ENCODE data around the gene TMC5. TPM values are rescaled to one million over a fixed set of nuclear protein-coding genes. Genes with fewer than 3 reads are reported as not detected.

Gene TMC5
- total RNA-seq, 1 experiment from 2014 or later = 1.2 TPM

GRCh38 chr16:19481769-19482168 is 64.1 kb downstream of the TMC5 start:
- Mint-ChIP-seq H3K9me3 (peaks cover 4 to 9% of the 10 kb centered on the region in 2 experiments; a peak in 3 of 5 replicates), H3K4me1 (peaks cover 12 to 17% of the 10 kb centered on the region in 2 experiments), H3K27me3 (ENCODE audit: low read depth) (peaks cover 3% of the 10 kb centered on the region; the same call in 1 of the 2 replicates), H3K27ac (no peak overlapping the region), H3K36me3 (ENCODE audit: insufficient read depth in 1 of 3, low read depth in 3 of 3) (peaks cover 0 to 13% (median 10%) of the 10 kb centered on the region in 3 experiments), H3K4me3 (no peak overlapping the region)
- H3T11ph ChIP-seq (ENCODE audit: low read length) = no peak overlapping the region
- H3K23ac ChIP-seq (ENCODE audit: insufficient read length, low read depth, low read length) = no peak overlapping the region
- H3K27ac ChIP-seq (ENCODE audit: insufficient read length, low read depth, low read length) = no peak overlapping the region
- no peak overlapping the region for H4K8ac ChIP-seq (replicated peaks; ENCODE audit: insufficient read length, low read depth, low read length)
- H3K79me2 ChIP-seq (ENCODE audit: insufficient read depth, low read length) = no peaks in the 10 kb centered on the region
- no peak overlapping the region for H3K9ac ChIP-seq (ENCODE audit: extremely low read depth, insufficient read length, low read length)
- H4K5ac ChIP-seq (ENCODE audit: insufficient read length, low read depth, low read length) = no peak overlapping the region
- H2AFZ ChIP-seq (ENCODE audit: low read length) = no peak overlapping the region
- H2BK15ac ChIP-seq (ENCODE audit: low read depth, low read length) = no peak overlapping the region
- H2BK12ac ChIP-seq (ENCODE audit: insufficient read length, low read depth, low read length) = no peak overlapping the region
- H2BK5ac ChIP-seq (ENCODE audit: insufficient read length, low read length) = no peak overlapping the region
- H3K23me2 ChIP-seq (ENCODE audit: insufficient read length, low read depth, low read length, poor library complexity, severe bottlenecking) = no peaks in the 10 kb centered on the region
- no peak overlapping the region for H2AK5ac ChIP-seq (ENCODE audit: insufficient read length, low read length)
- no peaks in the 10 kb centered on the region for H4K20me1 ChIP-seq (ENCODE audit: control insufficient read depth, insufficient read depth, insufficient read length)
- no peak overlapping the region for H3K14ac ChIP-seq (ENCODE audit: insufficient read depth, low read length)
- no peak overlapping the region for H3K4me2 ChIP-seq (ENCODE audit: insufficient read depth, insufficient read length, low read length)
- no peak overlapping the region for H2BK120ac ChIP-seq (ENCODE audit: low read depth, low read length, poor library complexity, severe bottlenecking)
- no peak overlapping the region for H4K91ac ChIP-seq (ENCODE audit: insufficient read length, low read depth, low read length)
- H3K56ac ChIP-seq (ENCODE audit: insufficient read length, low read depth, low read length) = no peak overlapping the region
- H3K4ac ChIP-seq (ENCODE audit: low read depth, low read length) = no peak overlapping the region
- H3K79me1 ChIP-seq (ENCODE audit: insufficient read depth, low read depth, low read length, poor library complexity, severe bottlenecking) = no peaks in the 10 kb centered on the region
- H3K18ac ChIP-seq (ENCODE audit: insufficient read length, low read depth, low read length) = no peak overlapping the region
- no peaks in the 10 kb centered on the region for H3K4me1 ChIP-seq (ENCODE audit: insufficient read depth, low read length)
- no peaks in the 10 kb centered on the region for H3K27me3 ChIP-seq (ENCODE audit: insufficient read depth, low read length)
- no peak overlapping the region for H2BK20ac ChIP-seq (ENCODE audit: low read depth, low read length, poor library complexity, severe bottlenecking)
- no peak for TF ChIP-seq CTCF (conservative IDR thresholded peaks at IDR 0.05)
- H3K9me3 ChIP-seq (ENCODE audit: control insufficient read depth, low read depth, low read length) = no peaks in the 10 kb centered on the region
- no CpG with 5 or more reads among the region's 5 CpGs for WGBS (ENCODE audit: extremely low coverage, insufficient read length, low lambda C conversion rate)
- DNase-seq = no peak
